Left ventricle myocardium inferior (tissue), 1 donor: ENCODE data around the gene NRXN3. TPM values are rescaled to one million over a fixed set of nuclear protein-coding genes. Genes with fewer than 3 reads are reported as not detected.

Experiments used
- DNase-seq: peaks from one replicate; pipeline ENCODE4 v3.0.0-alpha.2; 2020
- H3K27ac ChIP-seq: fragments of 200-600 bp; replicated peaks from 2 replicates; pipeline ENCODE4 v1.8.0; 2021
- H3K27me3 ChIP-seq: fragments of 200-600 bp; 2 replicates; pipeline ENCODE4 v1.8.0; 2021; ENCODE audit warnings: low read depth
- H3K36me3 ChIP-seq: fragments of 200-600 bp; 2 replicates; pipeline ENCODE4 v1.8.0; 2021
- H3K4me1 ChIP-seq: fragments of 200-600 bp; 2 replicates; pipeline ENCODE4 v1.8.0; 2021
- H3K4me3 ChIP-seq: fragments of 200-600 bp; 2 replicates; pipeline ENCODE4 v1.8.0; 2021; ENCODE audit warnings: mild to moderate bottlenecking, moderate library complexity
- H3K9me3 ChIP-seq: fragments of 200-600 bp; replicated peaks from 2 replicates; pipeline ENCODE4 v1.8.0; 2021
- intact Hi-C: fragments of 100-400 bp; cut with micrococcal nuclease; formaldehyde crosslinking; loops from one replicate; pipeline ENCODE4 v1.11.0; 2022
- total RNA-seq: library from RNA; stranded (reverse); fragmentation: NEBNext Ultra II Directional; extraction: Animal tissue kit (Norgen Biotek cat#: 25700); gene quantifications from one replicate; pipeline ENCODE4 v1.2.1, GENCODE V29; 2021
- TF ChIP-seq, protein P1 (sequence below): fragments of 200-600 bp; IDR thresholded peaks from 2 replicates; pipeline ENCODE4 v1.8.0; 2021; ENCODE audit warnings: antibody characterized with exemption, mild to moderate bottlenecking, borderline replicate concordance
- donor health status: DM: no; HTN: yes; CAD: no; lungs with severe emphysema.

Gene NRXN3
- total RNA-seq, 1 donor from 2014 or later = 1.2 TPM

DNA sequence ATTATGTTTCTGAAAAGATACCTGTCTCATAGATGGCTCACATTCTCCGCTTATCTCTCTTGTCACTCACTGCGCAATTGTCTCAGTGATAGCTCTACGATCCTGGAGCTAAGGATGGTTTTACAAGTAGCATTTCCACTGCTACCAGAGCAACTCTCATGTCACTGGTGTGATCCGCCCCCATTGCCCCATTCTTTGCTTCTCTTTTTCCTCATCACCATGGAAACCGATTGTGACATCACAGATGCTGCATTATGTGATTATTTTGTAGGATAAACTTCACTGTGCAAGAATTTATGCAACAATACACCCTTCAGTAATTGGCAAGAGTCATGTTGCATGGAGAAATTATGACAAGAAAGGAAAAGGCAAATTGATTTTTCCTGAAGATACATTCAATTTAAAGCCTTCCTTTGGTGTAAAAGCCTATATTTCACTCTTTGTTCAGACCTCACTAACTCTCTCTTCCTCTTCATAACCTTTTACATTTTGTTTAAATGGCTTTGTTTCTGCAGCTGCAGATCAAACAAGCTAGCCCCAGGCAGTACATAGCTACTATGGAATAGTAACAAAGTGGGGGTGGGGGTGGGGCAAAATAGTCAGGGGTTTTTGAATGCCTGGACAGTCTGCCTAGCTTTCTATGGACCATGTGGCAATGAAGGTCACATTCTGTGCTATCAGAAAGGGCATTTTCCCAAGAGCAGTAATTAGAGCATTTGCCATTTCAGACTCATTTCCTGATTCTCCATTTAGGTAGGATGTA, 539.8 kb downstream of the NRXN3 start:
- H3K36me3 ChIP-seq = no peaks in the 10 kb centered on the region
- TF ChIP-seq, protein P1, sequence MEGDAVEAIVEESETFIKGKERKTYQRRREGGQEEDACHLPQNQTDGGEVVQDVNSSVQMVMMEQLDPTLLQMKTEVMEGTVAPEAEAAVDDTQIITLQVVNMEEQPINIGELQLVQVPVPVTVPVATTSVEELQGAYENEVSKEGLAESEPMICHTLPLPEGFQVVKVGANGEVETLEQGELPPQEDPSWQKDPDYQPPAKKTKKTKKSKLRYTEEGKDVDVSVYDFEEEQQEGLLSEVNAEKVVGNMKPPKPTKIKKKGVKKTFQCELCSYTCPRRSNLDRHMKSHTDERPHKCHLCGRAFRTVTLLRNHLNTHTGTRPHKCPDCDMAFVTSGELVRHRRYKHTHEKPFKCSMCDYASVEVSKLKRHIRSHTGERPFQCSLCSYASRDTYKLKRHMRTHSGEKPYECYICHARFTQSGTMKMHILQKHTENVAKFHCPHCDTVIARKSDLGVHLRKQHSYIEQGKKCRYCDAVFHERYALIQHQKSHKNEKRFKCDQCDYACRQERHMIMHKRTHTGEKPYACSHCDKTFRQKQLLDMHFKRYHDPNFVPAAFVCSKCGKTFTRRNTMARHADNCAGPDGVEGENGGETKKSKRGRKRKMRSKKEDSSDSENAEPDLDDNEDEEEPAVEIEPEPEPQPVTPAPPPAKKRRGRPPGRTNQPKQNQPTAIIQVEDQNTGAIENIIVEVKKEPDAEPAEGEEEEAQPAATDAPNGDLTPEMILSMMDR = no peak
- no peak overlapping the region for H3K4me3 ChIP-seq
- H3K4me1 ChIP-seq = no peaks in the 10 kb centered on the region
- intact Hi-C loops = no loop called here
- H3K27me3 ChIP-seq = peaks cover 10% of the 10 kb centered on the region
- H3K27ac ChIP-seq = no peak overlapping the region
- H3K9me3 ChIP-seq = no peaks in the 10 kb centered on the region
- no peak for DNase-seq

DNA sequence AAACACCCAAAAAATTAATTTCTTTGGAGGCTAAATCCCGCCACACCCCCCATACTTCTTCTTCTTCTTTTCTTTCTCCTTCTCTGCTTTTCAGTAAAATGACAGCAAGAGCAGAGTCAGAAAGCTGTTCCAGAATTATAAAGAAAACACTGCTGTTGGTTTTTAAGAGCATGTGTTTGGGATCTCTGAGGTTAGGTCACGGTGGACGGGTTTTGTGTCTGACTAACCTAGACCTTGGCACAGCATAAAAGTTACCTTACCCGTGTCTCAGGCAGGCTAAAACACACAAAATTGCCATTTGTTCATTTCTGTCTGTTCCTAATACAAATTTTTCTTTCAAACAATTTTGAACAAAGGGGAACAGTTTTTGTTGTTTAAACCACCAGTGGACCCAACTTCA, 540.8 kb downstream of the NRXN3 start:
- H3K27me3 ChIP-seq = peaks cover 3% of the 10 kb centered on the region
- no peaks in the 10 kb centered on the region for H3K9me3 ChIP-seq
- no peak overlapping the region for H3K4me3 ChIP-seq
- H3K4me1 ChIP-seq = no peaks in the 10 kb centered on the region
- H3K36me3 ChIP-seq = no peaks in the 10 kb centered on the region
- no peak for DNase-seq
- intact Hi-C loops = no loop called here
- no peak overlapping the region for H3K27ac ChIP-seq
- TF ChIP-seq, protein P1 = no peak

DNA sequence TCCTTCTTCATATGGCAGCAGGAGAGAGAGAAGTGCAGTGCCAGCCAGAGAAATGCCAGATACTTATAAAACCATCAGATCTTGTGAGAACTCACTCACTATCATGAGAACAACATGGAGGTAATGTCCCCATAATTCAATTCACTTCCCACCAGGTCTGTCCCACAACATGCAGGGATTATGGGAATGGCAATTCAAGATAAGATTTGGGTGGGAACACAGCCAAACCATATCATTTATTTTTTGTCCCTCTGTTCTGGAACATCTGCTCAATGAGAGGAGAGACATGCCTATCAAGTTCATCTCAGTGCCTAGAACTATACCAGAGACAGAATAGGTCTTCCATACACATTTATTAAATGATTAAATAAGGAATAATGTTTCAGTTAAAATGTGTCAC, 543.5 kb downstream of the NRXN3 start:
- intact Hi-C loops = no loop called here
- Histone ChIP-seq H3K27ac (no peak overlapping the region), H3K4me1 (no peaks in the 10 kb centered on the region), H3K9me3 (no peaks in the 10 kb centered on the region), H3K27me3 (no peaks in the 10 kb centered on the region), H3K36me3 (no peaks in the 10 kb centered on the region), H3K4me3 (no peak overlapping the region)
- TF ChIP-seq, protein P1 = no peak
- no peak for DNase-seq

DNA sequence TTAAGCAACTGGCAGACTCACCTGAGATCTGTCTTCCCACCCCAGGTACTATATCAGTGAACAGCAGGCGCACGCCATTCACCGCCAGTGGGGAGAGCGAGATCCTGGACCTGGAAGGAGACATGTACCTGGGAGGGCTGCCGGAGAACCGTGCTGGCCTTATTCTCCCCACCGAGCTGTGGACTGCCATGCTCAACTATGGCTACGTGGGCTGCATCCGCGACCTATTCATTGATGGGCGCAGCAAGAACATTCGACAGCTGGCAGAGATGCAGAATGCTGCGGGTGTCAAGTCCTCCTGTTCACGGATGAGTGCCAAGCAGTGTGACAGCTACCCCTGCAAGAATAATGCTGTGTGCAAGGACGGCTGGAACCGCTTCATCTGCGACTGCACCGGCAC, 544.5 kb downstream of the NRXN3 start:
- Histone ChIP-seq H3K27me3 (no peaks in the 10 kb centered on the region), H3K4me1 (no peaks in the 10 kb centered on the region), H3K36me3 (no peaks in the 10 kb centered on the region), H3K4me3 (no peak overlapping the region), H3K27ac (no peak overlapping the region), H3K9me3 (no peaks in the 10 kb centered on the region)
- DNase-seq = no peak
- intact Hi-C loops = no loop called here
- TF ChIP-seq, protein P1 = no peak

DNA sequence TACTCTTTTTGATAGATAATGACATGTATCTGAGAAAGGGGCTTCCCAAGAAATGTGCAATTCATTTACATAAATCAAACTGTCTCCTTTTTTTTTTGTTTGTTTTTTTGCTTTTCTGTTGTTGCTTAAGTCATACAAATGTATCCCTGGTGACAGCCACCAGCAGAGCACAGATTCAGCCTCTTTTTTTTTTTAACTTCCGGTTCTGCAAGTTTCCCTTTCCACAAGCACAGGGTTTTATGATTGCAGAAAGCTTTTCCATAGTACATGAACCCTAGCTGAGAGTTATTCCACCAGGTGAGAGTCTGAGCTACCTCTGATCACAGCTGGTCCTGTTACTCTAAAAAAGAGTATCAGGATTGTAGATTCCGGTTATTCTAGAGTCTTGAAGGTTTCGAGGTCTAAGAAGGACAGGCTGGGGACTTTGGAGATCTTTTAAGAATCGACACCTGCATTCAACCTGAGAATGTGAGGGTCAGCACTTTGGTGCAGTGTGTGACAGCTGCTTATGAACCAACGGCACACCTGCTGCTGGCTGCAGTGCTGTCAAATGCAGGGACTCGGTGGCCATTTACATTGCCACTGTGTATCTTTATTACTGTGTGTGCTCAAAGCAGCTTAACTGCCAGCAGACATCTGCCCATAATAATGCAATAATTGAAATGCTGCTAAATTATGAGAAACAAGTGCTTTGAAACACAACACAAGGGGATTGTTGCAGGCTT, 551.7 kb downstream of the NRXN3 start:
- Histone ChIP-seq H3K9me3 (no peaks in the 10 kb centered on the region), H3K4me3 (no peak overlapping the region), H3K36me3 (no peaks in the 10 kb centered on the region), H3K27me3 (no peaks in the 10 kb centered on the region), H3K4me1 (no peaks in the 10 kb centered on the region), H3K27ac (no peak overlapping the region)
- intact Hi-C loops = no loop called here
- TF ChIP-seq, protein P1 = no peak
- no peak for DNase-seq
